ENCODE measurements around the gene NOL9.

DNA sequence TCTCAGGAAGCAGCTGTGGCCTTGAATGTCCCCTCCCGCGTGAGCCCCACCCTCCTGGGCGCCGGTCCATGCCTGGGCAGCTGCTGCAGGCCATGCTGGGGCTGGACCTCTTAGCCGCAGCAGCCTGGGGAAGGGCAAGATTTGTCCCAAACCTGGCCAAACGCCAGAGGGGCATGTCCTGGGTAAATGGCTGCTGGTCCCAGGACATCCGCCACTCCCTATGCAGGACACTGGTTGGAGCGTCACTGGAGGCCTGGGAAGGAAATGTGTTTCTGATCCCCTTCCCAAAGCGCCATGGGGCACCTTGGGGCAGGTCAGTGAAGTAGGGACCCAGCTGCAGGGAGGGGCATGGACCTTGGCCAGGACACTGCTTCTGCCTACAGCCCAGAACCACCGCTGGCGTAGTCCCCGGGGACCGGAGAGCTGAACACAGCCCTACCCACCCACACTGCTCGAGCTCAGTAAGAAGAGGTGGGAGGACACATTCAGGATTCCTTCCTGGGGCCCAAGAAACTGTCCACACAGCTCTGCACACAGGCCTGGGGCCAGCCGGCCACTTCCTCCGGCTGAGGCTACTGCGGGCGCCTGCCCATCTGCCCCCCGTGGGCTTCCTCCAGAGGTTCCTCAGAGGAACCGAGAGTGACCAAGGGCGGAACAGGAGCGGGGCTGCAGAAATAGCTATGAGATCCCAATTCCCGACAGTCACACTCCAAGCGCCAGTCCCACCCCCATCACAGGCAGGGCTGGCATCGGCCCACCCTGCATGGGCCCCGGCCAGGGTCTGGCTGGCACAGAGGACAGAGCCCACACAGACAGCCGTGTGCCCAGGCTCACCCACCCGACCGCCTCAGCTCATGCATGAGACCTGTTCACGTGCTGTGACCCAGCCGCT lies 52.1 kb downstream of the NOL9 start:
- TF ChIP-seq, protein P1, sequence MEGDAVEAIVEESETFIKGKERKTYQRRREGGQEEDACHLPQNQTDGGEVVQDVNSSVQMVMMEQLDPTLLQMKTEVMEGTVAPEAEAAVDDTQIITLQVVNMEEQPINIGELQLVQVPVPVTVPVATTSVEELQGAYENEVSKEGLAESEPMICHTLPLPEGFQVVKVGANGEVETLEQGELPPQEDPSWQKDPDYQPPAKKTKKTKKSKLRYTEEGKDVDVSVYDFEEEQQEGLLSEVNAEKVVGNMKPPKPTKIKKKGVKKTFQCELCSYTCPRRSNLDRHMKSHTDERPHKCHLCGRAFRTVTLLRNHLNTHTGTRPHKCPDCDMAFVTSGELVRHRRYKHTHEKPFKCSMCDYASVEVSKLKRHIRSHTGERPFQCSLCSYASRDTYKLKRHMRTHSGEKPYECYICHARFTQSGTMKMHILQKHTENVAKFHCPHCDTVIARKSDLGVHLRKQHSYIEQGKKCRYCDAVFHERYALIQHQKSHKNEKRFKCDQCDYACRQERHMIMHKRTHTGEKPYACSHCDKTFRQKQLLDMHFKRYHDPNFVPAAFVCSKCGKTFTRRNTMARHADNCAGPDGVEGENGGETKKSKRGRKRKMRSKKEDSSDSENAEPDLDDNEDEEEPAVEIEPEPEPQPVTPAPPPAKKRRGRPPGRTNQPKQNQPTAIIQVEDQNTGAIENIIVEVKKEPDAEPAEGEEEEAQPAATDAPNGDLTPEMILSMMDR (conservative IDR thresholded peaks at IDR 0.05) = no peak
- TF ChIP-seq ZFX (IDR thresholded peaks at IDR 0.05) = no peak
